GM13977 (cell line): ENCODE results near the gene FBXW7.

Source experiments
- DNase-seq: peaks from one replicate; pipeline ENCODE4 v3.0.0; 2012; ENCODE audit warnings: low spot score
- CTCF ChIP-seq: IDR thresholded peaks from 2 replicates; pipeline ENCODE4 v1.5.1; 2012; ENCODE audit warnings: mild to moderate bottlenecking, control low read depth; ENCODE audit not compliant: insufficient read depth; ENCODE audit errors: extremely low read depth, missing control alignments
- in situ Hi-C: fragments of 300-500 bp; cut with MboI; formaldehyde crosslinking; loops from one replicate; pipeline ENCODE4 v1.12.0; 2022; ENCODE audit warnings: low sequenced_read_pairs, low pct_unique_long_range_greater_than_20kb, mixed read lengths, inconsistent platforms; ENCODE audit not compliant: unreplicated experiment

FBXW7 gene

GRCh38 chr4:152434011-152434410, 101.9 kb downstream of the FBXW7 start:
- no peak for DNase-seq
- in situ Hi-C loops = no loop called here
- no peak for TF ChIP-seq CTCF

- in situ Hi-C loops = no loop called here
- TF ChIP-seq CTCF = no peak
- no peak for DNase-seq
These were observed 104.1 kb downstream of the FBXW7 start for GRCh38 chr4:152431784-152432183.

GRCh38 chr4:152431291-152431690, 104.6 kb downstream of the FBXW7 start:
- no peak for TF ChIP-seq CTCF
- no peak for DNase-seq
- in situ Hi-C loops = no loop called here

GRCh38 chr4:152430507-152430906, 105.4 kb downstream of the FBXW7 start:
- in situ Hi-C loops = no loop called here
- no peak for DNase-seq
- TF ChIP-seq CTCF = no peak

- in situ Hi-C loops = no loop called here
- no peak for TF ChIP-seq CTCF
- DNase-seq = no peak
These were observed 107.9 kb downstream of the FBXW7 start for GRCh38 chr4:152427981-152428380.

GRCh38 chr4:152424977-152425376, 110.9 kb downstream of the FBXW7 start:
- no peak for TF ChIP-seq CTCF
- DNase-seq = no peak
- in situ Hi-C loops = no loop called here

GRCh38 chr4:152424396-152424795, 111.5 kb downstream of the FBXW7 start:
- in situ Hi-C loops = no loop called here
- DNase-seq = no peak
- no peak for TF ChIP-seq CTCF
